NCI-H460 (cell line): ENCODE data around the gene CALML3. TPM values are rescaled to one million over a fixed set of nuclear protein-coding genes. Genes with fewer than 3 reads are reported as not detected.

Experiments used
- DNase-seq: peaks from one replicate; pipeline ENCODE4 v3.0.0-alpha.2; 2016; ENCODE audit warnings: low read depth; ENCODE audit errors: extremely low read depth
- total RNA-seq: library from RNA; depleted of rRNA; stranded (reverse); fragments of >200 nt; shearing (Covaris generic); gene quantifications from 2 replicates; pipeline ENCODE4 v1.2.3, GENCODE V29; 2014

Gene CALML3
- total RNA-seq, 1 experiment from 2014 or later = not detected

DNA sequence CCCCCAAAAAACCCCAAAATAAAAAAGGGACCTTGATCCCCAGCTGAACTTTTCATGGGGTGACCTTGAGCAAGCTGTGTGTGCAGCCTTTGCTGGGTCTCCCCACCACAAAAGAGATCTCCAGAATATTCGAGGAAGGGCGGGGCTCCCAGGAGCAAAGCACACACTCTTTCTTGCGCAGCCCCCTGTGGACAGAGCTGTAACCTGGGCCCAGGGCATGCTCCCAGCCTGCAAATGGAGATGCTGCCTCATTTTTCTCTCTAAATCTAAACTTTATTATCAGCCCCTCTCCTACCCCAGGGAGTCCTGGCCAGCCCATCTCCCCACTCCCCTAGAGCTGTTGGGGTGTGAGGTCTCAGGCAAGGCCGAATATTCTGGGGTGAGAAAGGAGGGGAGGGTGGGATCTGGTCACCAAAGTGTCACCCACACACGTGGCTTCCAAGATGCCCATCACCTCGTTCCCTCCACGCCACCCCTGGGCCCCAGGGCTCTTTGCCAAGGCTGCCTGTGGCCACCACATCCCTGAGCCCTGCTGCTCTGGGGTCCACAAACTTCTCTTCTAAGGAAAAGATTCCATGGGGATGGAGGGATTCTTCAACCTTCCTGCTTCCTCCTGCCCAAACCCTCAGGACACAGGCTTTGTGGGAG is 1.7 kb upstream of the CALML3 start:
- DNase-seq = no peak

DNA sequence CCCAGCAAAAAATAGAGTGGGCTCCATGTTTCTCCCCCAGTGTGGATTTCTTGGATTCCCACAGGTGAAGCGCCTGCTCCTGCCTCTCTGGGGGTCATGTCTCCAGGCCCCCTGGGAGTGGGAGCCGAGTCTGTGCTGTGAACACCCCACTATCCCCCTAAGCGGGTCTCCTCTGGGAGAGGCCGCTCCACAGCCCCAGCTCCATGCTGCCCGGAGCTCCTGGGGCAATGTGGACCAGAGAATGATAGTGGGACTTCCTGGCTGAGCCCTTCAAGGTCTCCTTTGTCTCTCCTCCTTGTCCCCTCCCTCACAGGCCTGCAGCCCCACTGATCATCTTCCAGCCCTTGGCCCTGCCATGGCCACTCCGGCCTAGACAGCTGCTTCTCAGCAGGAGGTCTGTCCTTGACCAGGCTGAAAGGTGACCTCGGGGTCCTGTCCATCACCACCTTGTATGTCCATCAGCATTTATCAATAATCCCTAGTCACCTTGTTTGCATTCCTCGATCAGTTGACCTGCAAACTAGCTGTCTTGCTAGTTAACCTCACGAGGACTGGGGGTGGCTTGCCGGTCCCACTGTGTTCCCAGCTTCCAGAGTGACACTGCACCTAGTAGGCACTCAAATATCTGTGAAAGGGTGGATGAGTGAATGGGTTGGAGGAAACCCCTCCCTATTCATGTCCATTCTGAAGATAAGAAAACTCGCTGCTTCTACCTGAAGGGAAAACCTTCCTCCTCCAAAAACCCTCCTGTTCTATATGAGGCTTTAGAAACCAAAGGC is 776 bp upstream of the CALML3 start:
- DNase-seq = no peak

DNA sequence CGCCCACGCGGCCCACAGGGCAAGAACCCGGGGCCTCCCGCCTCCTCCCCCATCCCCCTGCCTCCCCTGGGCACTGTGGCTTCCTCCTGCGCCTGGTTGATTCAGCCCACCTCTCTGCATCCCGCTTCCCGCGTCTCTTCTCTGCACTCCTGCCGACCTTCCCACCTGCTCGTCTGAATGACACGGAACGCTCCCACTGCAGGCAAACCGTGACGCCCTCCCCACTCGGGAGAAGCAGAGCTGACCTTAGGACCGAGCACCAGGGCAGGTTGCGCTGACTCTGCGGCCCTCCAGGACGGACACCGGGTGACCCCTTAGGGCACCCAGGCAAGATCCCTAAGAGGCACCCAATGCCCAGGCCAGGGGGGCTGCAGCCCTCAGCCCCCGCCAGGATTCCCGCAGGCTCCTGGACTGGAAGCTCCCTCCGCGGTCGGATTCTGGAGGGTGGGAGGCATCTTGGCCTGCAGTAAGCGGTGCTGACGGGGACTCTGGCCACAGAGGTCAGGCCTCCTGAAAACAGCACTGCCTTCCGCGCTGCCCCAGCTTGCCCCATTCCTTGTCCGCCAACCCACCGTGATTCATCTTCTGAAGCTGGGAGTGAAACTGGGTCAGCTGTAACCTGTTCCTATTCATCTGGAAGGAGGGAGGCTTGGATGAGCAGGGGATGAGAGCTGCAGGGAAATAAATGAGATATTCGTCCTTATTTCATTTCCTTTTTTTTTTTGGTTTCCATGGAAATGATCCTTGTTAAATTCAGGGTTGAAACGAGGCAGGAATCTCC is 990 bp downstream of the CALML3 start:
- no peak for DNase-seq

DNA sequence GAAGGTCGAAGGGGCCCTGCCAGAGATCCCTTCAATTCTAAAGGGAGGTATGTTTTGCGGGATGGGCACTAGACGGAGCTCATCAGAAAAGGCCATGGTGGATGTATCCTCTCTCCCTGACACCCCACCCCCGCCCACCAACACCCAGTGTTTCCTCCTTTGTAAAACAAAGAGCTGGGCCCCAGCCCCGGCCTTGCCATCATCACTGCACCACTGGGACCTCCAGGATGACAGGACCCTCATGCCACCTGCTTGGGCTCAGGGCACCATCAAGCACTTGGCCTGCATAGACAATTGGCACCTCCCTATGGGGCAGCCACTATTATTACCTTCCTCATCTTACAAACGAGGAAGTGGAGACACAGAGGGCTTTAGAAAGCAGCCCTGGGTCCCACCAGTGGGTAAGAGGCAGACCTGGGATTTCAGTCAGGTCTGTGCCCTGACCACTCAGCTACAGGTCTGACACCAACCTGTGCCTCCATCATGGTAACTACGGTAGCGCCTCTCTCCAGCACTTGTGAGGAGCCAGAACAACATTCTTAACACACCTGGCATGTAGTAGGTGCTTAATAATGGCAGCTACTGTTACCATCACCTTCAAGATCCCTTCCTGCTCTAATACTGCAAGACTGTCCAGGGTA is 2.0 kb downstream of the CALML3 start:
- DNase-seq = no peak

DNA sequence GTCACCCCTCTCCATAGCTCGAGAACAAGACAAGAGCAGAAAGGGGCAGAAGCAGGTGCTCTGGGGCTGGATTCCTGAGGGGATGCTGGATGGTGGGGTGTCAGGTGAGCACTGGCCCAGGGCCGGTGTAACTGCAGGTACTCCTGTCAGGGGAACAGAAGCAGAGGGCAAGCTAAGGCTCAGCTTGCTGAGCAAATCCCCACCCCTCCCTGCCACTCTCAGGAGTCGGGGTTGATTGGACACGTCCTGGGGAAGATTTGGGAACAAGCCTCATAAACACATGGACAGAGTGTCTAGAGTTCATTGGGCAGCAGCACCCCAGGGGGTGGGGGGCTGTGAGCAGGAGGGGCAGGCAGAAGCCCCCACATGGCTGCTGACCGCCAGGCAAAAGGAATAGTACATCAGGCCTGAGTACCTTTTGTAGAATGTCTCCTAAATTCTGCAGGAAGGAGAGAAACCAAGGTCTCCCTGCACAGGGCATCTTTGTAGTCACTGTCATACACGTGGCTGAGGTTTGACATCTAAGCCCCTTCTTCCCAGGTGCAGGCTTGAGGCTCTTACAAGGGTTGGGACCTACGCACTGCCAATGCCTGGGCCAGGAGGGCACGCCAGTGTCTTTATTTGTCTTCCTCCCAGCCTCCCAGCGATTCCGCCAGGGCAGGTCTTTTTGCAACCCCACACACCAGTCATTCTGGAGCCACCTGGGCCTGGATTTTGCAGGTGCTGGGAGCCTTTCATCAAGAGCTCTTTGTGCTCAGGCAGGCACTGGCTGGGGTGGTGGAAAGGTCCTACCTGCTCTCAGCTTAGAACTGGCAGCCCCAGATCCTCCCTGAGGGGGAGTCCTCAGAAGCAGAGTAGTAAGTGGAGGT is 2.8 kb downstream of the CALML3 start:
- DNase-seq = no peak

DNA sequence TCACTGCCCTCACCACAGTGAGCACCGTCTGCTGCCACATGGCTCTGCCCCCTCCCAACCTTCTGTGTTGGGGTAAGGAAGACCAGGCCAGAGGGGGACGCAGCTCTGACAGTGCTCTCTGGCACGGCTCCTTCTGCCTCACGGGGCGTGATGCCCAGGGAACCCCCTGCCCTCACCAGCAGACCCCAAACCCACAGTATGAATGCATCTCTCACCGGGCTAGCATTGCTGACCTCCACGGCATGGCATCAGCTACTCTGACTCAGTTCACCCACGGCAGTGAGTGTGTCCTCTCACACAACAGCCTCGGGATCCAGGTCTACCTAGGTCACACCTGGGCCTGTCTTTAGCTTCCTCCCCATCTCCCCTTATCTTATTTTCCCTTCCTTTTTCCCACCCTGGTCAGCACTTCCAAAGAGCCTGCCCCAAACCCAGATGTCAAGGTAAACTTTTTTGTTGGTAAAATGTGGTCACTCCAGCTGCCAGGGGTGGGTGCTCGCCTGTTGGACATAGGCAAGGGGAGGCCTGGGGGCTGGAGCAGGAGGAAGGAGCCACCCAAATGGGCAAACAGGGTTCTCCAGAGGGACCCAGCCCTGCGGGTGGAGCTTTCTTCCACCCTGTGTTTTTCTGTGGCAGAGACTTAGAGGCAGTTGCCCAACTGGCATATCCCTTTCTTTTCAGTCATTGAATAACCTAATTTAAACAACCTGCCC is 4.4 kb downstream of the CALML3 start:
- no peak for DNase-seq

DNA sequence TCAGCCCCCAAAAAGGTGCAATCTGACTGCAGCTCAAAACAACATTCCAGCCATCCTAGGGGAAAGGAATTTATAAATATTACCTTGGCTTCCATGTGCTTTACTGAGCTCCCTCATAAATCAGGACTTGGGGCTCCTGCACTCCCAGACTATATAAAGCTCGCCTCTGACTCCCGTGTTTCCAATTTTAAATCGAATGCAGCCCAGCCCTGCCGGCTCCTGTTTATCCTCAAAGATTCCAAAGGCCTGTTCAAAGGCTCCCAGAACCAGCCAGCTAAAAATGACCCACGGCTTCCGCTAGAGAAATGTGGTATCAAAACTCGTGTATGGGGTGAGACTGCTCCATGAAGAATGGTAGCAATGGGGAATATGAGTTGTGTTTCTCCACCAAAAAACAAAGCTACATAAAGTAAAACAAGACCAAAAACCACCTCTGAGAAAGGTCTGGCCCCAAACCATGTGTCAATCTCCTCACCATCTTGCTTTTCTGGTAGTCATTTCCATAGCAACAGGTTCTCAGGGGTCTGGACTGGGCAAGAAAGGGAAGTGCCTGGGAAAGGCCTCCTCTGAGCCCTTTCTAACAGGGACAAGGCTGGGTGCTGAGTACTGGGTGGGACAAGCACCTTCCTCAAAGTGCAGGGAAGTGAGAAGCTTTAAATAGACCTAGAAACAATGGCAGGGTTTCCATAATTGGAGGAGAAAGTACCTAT is 5.1 kb downstream of the CALML3 start:
- DNase-seq = no peak

DNA sequence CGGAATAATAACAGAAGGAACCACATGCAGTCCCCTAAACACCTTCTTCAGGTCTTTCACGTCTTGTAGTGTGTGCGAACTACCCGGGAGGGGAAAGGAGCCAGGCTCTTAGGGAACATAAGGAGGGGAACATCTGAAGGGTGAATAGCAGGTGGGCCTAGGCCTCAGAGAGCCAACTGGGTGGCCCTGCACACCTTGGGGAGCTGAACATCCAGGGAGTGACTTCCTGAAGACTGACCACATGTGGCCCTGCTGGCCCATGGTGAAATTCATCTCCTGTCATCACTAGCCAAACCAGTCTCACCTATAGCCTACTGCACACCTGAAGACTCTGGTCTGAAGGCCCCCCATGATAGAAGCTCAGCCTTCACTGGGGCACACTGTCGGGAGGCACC is 5.6 kb downstream of the CALML3 start:
- no peak for DNase-seq

DNA sequence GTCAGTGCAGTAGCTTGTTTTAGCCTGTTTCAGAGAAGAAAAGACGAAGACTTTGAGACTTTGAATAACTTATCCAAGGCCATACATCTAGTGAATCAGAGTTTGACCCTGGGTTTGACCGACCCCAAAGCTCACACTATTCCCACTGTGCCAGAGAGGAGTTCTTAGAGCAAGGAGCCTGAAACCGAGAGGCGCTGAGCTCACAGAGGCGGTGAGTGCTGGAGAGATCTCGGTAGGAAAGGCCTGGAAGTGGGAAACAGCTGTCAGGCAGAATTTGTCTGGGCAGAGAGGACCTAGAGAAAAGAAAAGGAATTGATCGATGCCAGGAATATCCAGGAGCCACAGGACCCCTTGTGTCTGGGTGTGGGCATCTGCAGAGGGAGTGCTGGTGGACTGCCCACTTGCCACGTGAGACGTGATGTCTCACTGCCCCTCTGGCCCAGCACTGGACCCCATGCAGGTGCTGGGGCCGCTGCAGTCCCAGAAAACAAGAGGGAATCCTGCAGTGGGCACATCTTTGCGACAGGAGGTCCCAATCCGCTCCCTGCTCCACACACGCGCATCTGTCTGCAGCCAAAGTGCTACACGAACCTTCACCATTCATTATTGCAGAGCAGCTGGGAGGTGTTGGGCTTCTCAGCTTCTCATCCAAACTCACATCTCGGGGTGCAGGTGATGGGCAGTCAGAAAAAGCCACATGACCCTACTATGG is 6.2 kb downstream of the CALML3 start:
- no peak for DNase-seq

DNA sequence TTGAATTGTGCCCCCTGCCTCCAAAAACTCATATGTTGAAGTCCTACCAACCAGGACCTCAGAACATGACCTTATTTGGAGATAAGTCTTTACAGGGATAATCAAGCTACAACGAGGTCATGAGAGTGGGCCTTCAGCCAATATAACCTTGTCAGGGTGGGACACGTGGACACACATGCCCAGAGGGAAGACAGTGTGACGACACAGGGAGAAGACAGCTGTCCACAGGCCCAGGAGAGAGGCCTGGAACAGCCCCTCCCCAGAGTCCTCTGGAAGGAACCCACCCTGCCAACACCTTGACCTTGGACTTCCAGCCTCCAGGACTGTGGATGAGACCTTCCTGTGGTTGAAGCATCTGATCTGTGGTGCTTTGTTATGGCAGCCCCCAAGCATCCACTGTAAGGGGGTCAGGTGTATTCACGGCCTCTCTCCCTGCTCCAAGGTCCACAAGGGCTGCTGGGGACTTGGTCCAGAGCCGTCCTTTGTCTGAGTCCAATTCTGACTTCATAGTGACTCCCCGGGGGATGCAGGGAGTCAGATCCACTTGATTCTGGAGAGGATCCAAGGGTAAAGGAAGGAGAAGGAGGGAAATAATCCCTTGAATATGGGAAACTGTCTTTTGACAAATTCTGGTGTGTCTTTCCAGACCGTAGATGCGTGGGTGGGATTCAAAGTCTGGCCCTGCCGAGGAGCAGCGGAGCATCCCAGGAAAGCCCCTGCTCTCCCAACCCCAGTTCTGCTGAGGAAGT is 7.0 kb downstream of the CALML3 start:
- DNase-seq = no peak

DNA sequence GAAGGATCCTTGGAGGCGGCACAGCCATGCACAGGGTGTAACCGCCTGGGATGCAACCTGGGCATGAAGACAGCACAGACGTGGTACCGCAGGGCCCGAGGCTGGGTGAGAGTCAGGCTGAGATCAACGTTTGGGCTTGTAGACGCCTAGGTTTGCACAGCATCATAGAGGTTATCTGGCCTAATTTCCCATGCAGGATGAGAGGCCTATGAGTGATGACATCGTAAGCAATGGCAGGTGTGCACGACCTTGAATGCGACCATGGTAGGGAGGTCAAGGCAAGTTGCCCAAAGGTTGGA is 7.5 kb downstream of the CALML3 start:
- no peak for DNase-seq

DNA sequence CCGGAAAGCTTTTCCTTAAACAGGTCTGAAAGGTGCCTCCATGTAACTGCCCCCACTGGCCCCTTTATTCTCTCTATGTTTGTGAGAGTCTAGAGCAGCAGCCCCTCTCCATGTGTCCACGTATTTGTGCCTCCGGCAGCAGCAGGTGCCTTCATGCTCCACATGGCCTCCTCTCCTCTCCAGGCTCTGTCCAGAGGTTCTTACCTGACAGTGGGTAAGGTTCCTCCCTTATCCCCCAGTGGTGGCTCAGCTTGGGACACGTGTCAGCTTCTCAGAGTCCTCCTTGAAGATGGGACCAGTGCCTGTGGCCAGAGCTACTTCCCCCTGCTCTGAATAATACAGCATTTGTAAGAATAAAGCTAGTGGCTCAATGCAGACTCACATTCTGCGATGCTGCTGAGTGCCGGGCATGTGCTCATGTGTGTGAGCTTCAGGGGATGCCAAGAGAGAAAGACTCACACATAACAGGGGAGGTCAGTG is 7.9 kb downstream of the CALML3 start:
- DNase-seq = no peak

DNA sequence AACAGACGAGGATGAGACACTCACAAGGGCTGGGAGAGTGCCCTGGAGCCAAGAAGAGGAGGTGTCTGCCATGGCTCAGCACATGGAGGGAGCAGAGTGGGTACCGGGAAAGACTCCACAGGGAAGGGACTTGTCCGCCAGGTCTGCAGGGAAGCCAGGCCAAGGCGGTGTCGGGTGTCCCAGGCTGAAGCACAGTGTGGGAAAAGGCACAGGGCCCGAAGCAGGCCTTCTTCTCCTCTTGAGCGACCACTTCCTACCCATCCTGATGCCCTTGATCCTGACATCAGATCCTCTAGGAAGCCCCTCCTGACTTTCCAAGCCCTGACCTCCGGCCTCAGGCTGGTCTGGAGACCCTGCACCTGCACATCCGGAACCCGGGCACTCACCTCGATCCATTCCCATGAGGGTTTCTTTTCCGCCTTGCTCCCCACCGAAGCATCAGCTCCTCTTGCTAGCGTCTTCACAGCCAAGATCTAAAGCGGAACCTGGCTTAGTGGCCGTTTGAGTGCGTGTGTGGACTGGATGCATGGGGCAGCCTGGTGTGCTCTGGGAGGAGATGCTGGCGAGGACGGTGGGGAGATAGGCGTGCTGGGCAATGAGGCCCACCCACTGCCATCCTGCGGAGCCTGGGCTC is 8.5 kb downstream of the CALML3 start:
- no peak for DNase-seq

DNA sequence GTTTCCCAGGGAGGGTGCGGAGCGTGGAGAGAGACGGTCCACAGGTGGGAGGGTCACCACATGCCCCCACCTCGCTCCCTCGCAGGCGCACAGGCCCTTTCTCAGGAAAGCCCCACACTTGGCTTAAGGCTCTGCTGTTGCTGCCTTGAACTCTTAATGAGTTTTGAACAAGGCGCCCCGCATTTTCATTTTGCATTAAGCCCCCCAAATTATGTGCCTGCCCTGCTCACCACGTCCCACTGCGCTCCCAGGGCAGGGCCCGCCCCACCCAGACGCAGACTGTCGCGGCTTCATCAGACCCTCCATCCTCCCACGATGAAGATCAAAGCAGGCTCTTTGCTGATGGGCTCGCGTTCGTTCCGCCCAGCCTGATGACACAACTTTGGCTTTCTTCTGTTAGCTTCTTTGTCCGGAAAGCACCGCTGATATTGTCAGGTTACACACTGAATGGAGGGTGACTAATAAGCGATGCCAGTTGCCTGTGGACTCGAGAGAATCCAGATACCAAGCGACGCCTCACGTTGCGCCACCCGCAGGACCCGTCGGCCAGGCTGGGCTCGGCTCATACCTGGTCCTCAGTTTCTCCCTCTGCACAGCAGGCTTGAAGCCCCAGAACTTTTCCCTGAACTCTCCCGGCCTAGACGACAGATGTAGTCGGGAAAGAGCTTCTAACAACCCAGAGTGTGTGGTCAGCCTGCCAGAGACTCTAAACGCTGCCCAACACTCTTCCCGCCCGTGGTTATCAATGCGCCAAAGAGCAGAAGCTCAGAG is 9.5 kb downstream of the CALML3 start:
- DNase-seq = no peak

DNA sequence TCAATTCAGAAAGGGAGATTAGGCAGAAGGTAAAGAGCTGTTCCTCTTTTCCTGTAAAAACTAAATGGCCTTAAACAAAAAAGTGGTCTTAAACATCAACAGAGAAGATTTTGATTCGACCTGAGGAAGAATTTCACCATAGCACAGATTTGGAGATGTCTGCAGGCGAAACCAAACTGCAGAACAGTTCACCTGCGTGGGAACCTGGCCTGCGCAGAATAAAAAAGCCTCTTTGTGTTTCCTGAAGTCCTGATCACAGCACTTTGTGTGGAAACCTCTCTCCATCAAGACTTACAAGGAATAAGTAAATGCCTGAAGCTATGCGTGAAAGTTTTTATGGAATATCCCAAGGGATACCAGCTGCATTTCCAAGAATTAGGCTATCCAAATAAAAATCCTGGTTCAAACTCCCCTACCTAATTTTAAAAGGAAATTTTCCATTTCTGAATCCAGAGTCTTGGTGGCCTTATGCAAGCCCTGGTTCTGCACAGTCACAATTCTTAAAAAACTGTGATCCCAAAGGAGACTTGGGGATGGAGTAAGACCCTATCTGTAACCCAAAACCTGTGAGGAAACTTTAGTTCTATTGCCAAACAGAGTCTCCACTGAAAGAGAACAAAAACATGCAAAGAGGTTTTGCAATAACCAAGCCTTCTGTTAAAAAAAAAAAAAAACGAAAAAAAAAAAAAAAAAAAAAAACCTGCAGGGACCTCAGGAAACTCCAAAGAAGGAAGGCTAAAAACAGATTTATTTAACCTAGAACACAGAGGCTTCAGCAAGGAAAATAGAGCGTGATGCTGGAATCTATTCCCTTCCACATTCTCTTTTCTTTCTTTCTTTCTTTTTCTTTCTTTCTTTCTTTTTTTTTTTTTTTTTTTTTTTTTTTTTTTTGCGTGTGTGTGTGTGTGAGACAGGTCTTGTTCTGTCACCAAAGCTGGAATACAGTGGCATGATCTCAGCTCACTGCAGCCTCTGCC is 10.4 kb downstream of the CALML3 start:
- DNase-seq = no peak
